Thyroid gland (tissue), 4 donors: ENCODE results near the gene PLEKHG4.

Experiments used
- CTCF ChIP-seq, 6 experiments: fragments of 200-600 bp in 3 of 6; fragments of 450-650 bp in 3 of 6; sonication (generic) in 3 of 6; IDR thresholded peaks; one replicate each; pipeline ENCODE4 v1.5.1; 2016 to 2019; ENCODE audit warnings: antibody characterized with exemption in 6 of 6, mild to moderate bottlenecking in 2 of 6, inconsistent platforms in 1 of 6, moderate library complexity in 1 of 6
- POLR2A ChIP-seq, 2 donors: fragments of 450-650 bp; IDR thresholded peaks; one replicate each; pipeline ENCODE4 v1.6.1; 2017; ENCODE audit warnings: antibody characterized with exemption in 2 of 2, mild to moderate bottlenecking in 2 of 2, moderate library complexity in 1 of 2

GRCh38 chr16:67260426-67261063, 18.8 kb upstream of the PLEKHG4 start:
- TF ChIP-seq CTCF (IDR thresholded peaks at IDR 0.05): peak in 5 of 6 experiments; percentile 19 to 57 (median 36)
- no peak for TF ChIP-seq POLR2A (IDR thresholded peaks at IDR 0.05)
